Fibroblast of skin of scalp (primary cell): ENCODE results near the gene MBNL1. TPM values are rescaled to one million over a fixed set of nuclear protein-coding genes. Genes with fewer than 3 reads are reported as not detected.

Experiments used
- DNase-seq: peaks from one replicate; pipeline ENCODE4 v3.0.0-alpha.2; 2013
- polyA plus RNA-seq, 2 experiments: library from polyadenylated mRNA; unstranded; fragments of 120-200 nt; gene quantifications; one replicate each; pipeline ENCODE4 v1.2.1, GENCODE V29; 2013; ENCODE audit not compliant: insufficient read length in 2 of 2

MBNL1 gene, protein sequence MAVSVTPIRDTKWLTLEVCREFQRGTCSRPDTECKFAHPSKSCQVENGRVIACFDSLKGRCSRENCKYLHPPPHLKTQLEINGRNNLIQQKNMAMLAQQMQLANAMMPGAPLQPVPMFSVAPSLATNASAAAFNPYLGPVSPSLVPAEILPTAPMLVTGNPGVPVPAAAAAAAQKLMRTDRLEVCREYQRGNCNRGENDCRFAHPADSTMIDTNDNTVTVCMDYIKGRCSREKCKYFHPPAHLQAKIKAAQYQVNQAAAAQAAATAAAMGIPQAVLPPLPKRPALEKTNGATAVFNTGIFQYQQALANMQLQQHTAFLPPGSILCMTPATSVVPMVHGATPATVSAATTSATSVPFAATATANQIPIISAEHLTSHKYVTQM
- 149 TPM for polyA plus RNA-seq (2013, experiment 1 of 2; ENCODE audit: insufficient read length)
- polyA plus RNA-seq (2013, experiment 2 of 2; ENCODE audit: insufficient read length) = 160 TPM

DNA sequence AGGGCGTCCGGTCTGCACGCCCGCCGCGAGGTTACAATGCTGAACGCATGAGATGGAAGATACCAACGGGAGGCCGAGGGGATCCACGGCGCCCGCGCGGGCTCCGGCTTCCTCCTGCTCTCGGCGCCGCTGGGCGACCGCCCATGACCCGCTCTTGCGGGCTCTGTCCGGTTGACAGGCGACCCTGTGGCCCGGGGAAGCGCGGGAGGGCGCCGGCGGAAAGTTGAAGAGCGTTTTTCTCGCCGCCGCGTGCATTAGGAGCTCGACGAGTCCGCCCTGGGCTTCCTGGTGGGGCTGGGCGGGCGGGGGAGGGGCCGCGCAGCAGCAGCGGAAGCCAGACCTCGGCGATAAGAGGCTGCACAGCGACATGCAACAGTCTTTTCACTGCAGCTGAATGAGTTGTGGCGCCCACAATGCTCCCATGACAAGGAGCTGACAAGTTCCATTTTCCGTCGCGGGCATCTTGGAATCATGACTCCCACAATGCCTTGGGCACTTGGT, at the start of gene MBNL1:
Gene MBNL1, plus strand, starts transcription at position 375 of the 501 bp plus-strand sequence. CDS start 31,265 bp downstream, outside the sequence.
- peak; percentile 89 for DNase-seq

GRCh38 chr3:152219216-152219615, 49.5 kb upstream of the MBNL1 start:
- DNase-seq = no peak

GRCh38 chr3:152219769-152220255, 48.9 kb upstream of the MBNL1 start:
- no peak for DNase-seq

- peak; percentile 83 for DNase-seq
Measured at GRCh38 chr3:152222327-152222726, 46.4 kb upstream of the MBNL1 start.

GRCh38 chr3:152225201-152225600, 43.5 kb upstream of the MBNL1 start:
- peak; percentile 30 for DNase-seq

- DNase-seq = no peak
Measured at GRCh38 chr3:152226176-152226575, 42.6 kb upstream of the MBNL1 start.

DNA sequence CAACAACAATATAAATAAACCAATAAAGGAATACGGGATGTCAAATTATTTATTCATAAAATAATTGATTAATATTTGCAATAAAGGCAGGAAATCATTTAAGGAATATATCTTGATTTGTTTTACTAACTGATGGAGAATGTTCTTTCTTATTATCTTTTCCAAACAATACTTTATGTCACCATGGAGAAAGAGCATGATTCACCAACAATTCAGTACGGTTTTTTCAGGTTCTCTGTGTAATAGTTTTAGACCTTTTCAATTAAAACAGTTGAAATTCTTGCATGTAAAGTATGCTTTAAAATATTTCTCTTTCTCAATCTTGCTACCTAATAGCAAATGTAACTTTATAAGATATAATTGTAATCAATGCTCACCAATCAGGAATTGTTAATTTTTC, 41.7 kb upstream of the MBNL1 start:
- no peak for DNase-seq

DNA sequence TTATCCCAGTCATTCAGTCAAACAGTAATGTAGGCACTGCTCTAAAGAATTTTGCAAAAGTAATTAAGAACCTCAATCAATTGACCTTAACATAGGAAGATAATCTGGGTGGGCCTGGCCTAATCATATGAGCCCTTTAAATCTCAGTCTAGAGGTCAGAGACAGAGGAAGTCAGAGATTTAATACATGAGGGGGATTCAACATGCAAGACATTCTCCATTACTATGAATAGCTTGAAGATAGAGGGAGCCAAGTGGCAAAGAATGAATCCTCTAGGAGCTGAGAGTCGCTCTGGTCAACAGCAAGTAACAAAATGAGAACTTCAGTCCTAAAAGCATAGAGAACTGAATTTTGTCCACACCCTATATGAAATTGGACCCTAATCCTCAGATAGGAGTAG, 39.0 kb upstream of the MBNL1 start:
- no peak for DNase-seq

DNA sequence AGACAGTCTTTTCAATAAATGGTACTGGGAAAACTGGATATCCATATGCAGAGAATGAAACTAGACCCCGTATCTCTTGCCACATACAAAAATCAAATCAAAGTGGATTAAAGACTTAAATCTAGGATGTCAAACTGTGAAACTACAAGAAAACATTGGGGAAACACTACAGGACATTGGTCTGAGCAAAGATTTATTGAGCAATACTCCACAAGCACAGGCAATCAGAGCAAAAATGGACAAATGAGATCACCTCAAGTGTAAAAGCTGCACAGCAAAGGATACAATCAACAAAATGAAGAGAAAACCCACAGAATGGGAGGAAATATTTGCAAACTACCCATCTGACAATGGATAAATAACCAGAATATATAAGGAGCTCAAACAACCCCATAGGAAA, 38.4 kb upstream of the MBNL1 start:
- DNase-seq = no peak

- DNase-seq = no peak
Measured at GRCh38 chr3:152232001-152232400, 36.7 kb upstream of the MBNL1 start.

GRCh38 chr3:152232679-152233078, 36.0 kb upstream of the MBNL1 start:
- no peak for DNase-seq

DNA sequence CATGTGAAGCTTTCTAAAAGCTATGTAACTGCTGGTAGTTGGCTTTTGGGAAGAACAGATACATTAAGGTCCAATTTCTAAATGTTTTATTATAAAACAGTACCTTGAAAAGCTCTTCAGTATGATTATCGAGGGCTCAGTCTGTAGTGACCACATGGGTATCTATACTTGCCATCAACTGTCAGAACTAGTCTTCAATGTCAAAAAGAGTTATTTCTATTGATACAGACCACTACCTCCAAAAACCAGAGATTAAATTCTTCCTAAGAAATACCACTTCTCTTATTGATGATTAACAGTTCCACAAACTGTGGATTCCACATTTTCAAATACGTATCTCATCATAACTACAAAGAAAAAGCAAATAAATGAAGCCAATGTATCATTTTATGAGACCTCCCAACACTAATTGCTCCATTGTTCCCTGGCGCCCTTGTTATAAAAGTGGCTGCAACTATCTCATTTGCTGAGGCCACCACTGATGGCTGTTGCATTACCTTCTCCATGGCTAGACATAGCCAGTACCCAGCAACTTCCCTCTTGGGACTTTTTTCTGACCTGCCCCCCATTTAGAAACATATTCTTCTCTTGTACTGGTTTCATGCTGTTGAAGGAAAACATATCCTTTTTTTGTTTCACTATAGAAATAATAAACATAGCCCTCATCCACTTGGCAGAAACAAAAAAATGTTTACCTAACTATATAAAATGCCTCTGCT, 33.9 kb upstream of the MBNL1 start:
- DNase-seq = peak; percentile 33

DNA sequence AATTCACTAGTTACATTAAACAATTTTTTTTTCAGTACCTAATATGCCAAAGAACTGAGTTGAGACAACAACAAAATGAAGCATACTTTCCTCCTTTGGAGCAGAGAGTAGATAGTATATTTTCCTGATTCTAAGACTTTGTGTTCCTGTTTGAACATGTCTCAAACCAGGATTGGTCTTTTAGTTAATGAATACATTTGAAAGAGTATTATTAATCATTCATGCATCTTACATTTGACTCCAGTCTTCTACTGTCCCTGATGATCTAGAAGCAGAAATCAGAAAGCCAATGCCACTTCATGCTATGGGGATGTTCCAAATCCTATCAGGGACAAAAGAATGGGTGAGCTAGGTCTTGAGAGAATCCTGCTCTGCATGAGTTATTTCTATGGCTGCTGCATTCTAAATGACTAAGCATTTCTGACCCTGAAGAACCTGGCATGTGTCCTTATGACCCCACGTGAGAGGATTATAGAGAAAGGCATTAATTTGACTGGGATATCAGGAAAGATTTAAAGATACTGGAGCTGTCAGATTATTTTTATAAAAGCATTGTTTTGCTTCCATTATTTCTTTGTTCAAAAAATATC, 32.9 kb upstream of the MBNL1 start:
- DNase-seq = peak; percentile 70

DNA sequence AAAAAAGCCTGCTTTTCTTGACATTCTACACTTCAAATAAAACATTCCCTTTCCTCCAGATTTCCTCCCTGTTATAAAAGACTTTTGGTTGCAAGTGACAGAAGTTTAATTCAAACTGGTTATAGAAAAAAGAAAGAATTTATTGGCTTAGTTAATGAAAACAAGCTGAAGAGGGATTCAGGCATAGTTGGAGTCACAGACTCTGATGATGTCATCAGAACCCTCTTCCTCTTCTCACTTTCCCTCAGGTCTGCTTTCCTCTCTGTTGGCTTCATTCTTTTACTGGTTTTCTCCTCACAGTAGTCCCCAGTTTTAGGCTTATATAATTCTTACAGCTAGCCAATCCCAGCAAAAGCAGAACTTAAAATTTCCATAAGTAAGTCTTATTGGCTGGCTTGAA, 32.0 kb upstream of the MBNL1 start:
- peak; percentile 68 for DNase-seq

DNA sequence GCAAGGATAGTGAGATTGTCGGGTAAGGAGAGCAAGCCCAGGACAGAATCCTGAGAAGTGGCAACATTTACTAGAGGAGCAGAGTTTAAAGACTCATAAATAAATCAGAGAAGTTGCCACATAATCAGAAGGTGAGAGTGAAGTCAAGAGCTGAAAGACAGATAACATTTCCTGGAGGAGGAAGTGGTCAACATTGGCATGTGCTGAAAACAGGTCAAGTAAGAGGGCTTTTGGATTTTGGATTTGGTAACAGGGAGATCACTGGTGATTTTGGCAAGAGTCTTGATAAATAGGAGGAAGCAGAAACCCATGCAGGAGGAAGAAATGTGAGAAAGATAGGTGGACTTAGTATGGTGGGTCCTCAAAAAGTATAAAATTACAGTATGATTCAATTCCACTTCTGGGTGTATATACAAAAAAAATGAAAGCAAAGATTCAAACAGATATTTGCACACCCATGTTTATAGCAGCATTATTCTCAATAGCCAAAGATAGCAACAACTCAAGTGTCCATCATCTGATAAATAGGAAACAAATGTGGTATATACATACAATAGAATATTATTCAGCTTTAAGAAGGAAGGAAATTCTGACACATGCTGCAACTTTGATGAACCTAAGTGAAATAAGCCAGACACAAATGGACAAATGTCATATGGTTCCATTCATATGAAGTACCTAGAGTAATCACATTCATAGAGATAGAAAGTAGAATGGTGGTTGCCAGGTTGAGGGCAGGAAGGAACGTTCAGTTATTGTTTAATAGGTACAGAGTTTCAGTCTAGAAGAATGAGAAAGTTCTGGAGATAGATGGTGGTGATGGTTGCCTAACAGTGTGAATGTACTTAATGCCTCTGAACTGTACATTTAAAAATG, 27.3 kb upstream of the MBNL1 start:
- no peak for DNase-seq

DNA sequence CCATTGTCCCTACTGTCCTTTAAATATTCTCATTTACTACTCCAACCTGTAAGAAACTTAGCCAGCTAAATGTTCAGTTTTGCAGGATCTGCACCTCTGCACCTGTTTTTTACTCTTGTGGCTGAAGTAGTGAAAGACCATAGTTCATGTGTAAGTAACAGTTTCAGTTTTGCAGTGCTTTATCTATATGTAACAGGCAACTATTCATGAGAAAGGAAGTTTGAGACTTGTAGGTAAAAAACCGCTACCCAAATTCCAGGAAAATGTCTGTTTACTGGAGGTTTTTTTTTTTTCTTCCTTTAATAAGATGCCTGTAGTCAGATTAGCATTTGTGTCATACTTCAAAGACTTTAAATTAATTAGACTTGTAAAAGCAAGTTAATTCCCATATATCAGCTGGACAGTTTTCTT, 25.4 kb upstream of the MBNL1 start:
- no peak for DNase-seq

DNA sequence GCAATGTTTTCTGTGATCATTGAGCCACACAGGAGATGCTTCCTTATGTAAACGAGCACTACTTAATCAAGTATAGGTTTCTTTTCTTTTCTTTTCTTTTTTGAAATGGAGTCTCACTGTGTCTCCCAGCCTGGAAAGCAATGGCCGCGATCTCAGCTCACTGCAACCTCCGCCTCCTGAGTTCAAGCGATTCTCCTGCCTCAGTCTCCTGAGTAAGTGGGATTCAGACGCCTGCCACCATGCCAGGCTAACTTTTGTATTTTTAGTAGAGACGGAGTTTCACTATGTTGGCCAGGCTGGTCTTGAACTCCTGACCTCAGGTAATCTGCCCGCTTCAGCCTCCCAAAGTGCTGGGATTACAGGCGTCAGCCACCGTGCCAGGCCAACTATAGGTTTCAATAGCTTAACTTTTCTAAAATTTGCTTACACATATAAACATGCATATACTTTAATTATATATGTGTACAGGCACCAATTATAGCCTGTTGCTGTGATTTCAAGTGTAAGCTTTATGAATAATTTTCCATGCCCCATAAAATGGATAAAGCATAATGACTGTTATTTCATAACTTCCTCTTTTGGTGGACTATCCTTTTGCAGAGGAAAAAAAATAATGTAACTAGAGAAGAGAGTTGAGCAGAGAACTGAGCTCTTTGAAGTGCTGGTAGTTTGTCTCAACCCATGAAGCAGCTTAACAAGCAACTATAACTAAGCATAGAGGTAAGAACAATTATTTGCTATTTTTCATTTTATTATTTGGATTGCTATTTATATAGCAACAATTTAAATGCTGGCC, 24.8 kb upstream of the MBNL1 start:
- DNase-seq = no peak

DNA sequence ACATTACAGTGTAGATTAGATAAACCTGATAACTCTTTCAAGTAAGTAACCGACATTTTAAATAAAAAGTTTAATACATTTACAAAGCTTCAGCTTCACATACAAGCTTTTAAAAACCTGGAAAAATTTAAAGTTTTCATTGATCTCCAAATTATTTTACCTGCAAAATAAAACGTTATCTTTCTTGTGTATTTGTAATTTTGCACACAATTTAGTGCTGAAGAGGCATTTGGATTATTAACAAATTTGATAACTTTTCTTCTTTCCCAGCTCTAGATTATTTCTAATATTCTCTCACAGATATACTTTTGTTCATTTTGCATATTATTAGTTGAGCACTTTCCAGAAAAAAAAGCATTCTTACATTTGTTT, 24.2 kb upstream of the MBNL1 start:
- DNase-seq = no peak

GRCh38 chr3:152245498-152246170, 23.1 kb upstream of the MBNL1 start:
- DNase-seq = no peak

DNA sequence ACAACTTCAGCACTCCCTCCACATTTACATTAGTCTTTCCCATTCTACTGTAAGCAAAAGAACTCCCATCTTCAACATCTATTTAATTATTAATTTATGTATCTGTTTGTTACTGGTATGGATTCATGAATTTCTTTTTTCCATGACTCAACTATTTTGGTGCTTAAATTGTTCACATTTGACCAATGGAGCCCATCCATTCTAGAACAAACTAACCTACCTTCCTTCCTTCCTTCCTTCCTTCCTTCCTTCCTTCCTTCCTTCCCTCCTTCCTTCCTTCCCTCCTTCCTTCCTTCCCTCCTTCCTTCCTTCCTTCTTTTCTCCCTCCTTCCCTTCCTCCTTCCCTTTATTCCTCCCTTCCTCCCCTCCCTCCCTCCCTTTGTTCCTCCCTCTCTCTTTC, 16.8 kb upstream of the MBNL1 start:
- no peak for DNase-seq

DNA sequence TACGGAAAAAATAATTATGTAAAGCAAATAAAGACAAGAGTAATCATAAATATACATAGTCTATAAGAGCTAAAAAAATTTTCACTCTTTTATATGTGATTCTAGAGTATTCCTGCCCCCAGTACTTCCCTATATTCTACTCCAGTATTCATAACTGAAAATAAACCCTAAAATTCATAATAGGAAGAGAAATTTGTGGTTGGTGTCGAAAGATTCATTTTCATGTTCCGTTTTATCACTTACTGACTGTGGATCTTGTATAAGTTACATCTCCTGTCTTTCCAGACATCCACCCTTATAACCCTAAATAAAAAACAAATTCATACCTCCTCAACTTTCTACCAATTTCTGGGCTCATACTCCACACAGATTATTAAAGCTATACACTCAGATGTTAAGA, 16.0 kb upstream of the MBNL1 start:
- no peak for DNase-seq
